ENCODE results near the gene SEMA5A. TPM values are rescaled to one million over a fixed set of nuclear protein-coding genes. Genes with fewer than 3 reads are reported as not detected.

SEMA5A gene
- polyA plus RNA-seq, 1 of the 3 experiments (the other 2 are of a cell fraction): 0.58 TPM

DNA sequence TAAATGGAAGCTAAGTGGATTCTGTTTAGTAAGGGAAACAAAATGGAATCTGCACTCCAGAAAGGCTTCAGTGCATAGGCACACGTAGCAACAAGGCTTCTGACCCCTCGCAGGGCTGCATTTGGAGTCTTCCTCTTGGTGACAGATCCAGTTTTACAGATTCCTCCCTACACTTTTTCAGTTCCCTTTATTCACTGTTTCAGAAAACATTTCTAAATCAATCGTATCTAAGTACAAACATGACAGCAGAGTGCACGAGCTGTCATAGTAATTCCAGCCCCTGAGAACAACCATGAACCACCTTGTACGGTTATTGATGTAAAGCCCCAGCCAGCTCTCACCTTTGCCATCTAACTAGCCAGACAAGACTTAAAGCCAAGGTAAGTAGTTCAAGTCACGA lies 491.6 kb downstream of the SEMA5A start:
- TF ChIP-seq, protein P1, sequence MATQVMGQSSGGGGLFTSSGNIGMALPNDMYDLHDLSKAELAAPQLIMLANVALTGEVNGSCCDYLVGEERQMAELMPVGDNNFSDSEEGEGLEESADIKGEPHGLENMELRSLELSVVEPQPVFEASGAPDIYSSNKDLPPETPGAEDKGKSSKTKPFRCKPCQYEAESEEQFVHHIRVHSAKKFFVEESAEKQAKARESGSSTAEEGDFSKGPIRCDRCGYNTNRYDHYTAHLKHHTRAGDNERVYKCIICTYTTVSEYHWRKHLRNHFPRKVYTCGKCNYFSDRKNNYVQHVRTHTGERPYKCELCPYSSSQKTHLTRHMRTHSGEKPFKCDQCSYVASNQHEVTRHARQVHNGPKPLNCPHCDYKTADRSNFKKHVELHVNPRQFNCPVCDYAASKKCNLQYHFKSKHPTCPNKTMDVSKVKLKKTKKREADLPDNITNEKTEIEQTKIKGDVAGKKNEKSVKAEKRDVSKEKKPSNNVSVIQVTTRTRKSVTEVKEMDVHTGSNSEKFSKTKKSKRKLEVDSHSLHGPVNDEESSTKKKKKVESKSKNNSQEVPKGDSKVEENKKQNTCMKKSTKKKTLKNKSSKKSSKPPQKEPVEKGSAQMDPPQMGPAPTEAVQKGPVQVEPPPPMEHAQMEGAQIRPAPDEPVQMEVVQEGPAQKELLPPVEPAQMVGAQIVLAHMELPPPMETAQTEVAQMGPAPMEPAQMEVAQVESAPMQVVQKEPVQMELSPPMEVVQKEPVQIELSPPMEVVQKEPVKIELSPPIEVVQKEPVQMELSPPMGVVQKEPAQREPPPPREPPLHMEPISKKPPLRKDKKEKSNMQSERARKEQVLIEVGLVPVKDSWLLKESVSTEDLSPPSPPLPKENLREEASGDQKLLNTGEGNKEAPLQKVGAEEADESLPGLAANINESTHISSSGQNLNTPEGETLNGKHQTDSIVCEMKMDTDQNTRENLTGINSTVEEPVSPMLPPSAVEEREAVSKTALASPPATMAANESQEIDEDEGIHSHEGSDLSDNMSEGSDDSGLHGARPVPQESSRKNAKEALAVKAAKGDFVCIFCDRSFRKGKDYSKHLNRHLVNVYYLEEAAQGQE (IDR thresholded peaks at IDR 0.05; ENCODE audit: low read depth, low read length): no peak
- TF ChIP-seq IRF3 (IDR thresholded peaks at IDR 0.05; ENCODE audit: low read depth, low read length) (no peak), RCOR1 (IDR thresholded peaks at IDR 0.05; ENCODE audit: low read length) (no peak), NRF1 (IDR thresholded peaks at IDR 0.05; ENCODE audit: low read depth, low read length) (no peak), YY1 (IDR thresholded peaks at IDR 0.05; ENCODE audit: low read depth) (no peak)
- TF ChIP-seq, protein P2, sequence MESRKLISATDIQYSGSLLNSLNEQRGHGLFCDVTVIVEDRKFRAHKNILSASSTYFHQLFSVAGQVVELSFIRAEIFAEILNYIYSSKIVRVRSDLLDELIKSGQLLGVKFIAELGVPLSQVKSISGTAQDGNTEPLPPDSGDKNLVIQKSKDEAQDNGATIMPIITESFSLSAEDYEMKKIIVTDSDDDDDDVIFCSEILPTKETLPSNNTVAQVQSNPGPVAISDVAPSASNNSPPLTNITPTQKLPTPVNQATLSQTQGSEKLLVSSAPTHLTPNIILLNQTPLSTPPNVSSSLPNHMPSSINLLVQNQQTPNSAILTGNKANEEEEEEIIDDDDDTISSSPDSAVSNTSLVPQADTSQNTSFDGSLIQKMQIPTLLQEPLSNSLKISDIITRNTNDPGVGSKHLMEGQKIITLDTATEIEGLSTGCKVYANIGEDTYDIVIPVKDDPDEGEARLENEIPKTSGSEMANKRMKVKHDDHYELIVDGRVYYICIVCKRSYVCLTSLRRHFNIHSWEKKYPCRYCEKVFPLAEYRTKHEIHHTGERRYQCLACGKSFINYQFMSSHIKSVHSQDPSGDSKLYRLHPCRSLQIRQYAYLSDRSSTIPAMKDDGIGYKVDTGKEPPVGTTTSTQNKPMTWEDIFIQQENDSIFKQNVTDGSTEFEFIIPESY (IDR thresholded peaks at IDR 0.05; ENCODE audit: borderline replicate concordance, low read depth): no peak
- Histone ChIP-seq H3K9ac (no peak overlapping the region), H3K27ac (ENCODE audit: low read depth in 2 of 2, low read length in 1 of 2) (no peak overlapping the region), H3K4me3 (ENCODE audit: low read depth in 2 of 2, low read length in 1 of 2) (no peak overlapping the region), H3K4me1 (ENCODE audit: control insufficient read depth in 1 of 2, insufficient read depth in 2 of 2, low read depth in 1 of 2, low read length in 1 of 2) (peaks cover 2 to 18% of the 10 kb centered on the region in 2 experiments; a peak in 3 of 4 replicates), H3K4me2 (no peak overlapping the region), H3K36me3 (replicated peaks in 1 of 2; ENCODE audit: control insufficient read depth in 1 of 2, insufficient read depth in 2 of 2, low read length in 1 of 2) (no peaks in the 10 kb centered on the region), H3K9me3 (no peaks in the 10 kb centered on the region), H4K20me1 (ENCODE audit: insufficient read depth) (no peaks in the 10 kb centered on the region), H2AFZ (ENCODE audit: low read depth) (no peak overlapping the region), H3K27me3 (ENCODE audit: insufficient read depth) (no peaks in the 10 kb centered on the region), H3K79me2 (ENCODE audit: insufficient read depth) (no peaks in the 10 kb centered on the region), H3K9me2 (no peaks in the 10 kb centered on the region), H3F3A (replicated peaks; ENCODE audit: insufficient read depth) (peaks cover 8% of the 10 kb centered on the region)
- POLR2A ChIA-PET: no interaction called here
- CTCF ChIA-PET: no interaction called here
- no peak for DNase-seq
- 67% methylated on average over 6 of the region's 6 CpGs for WGBS (ENCODE audit: low lambda C conversion rate)

DNA sequence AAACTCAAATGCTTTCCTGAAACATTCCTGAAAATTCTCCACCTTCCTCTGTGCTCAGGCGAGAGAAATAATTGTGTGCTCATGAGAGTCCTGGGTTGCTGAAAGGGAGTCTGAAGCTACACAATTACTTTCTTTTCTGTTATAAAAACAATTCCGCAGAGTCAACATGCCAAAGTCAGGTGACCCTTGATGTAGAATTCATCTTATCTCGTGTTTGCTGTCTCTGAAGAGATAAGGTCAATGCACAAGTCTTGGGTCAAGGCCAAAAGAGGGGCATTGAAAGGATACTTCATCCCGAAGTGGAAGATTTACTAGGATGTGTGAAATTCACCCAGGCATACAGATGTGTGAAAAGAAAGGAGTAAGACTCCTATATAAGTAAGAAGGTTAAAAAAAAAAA lies 493.5 kb downstream of the SEMA5A start:
- Histone ChIP-seq H4K20me1 (ENCODE audit: insufficient read depth) (no peaks in the 10 kb centered on the region), H3K4me2 (no peak overlapping the region), H3K9ac (no peak overlapping the region), H3K27ac (ENCODE audit: low read depth in 2 of 2, low read length in 1 of 2) (no peak overlapping the region), H2AFZ (ENCODE audit: low read depth) (no peak overlapping the region), H3K9me2 (no peaks in the 10 kb centered on the region), H3K27me3 (ENCODE audit: insufficient read depth) (no peaks in the 10 kb centered on the region), H3F3A (replicated peaks; ENCODE audit: insufficient read depth) (peaks cover 11% of the 10 kb centered on the region), H3K36me3 (replicated peaks in 1 of 2; ENCODE audit: control insufficient read depth in 1 of 2, insufficient read depth in 2 of 2, low read length in 1 of 2) (no peaks in the 10 kb centered on the region), H3K9me3 (no peaks in the 10 kb centered on the region), H3K4me3 (ENCODE audit: low read depth in 2 of 2, low read length in 1 of 2) (no peak overlapping the region), H3K79me2 (ENCODE audit: insufficient read depth) (no peaks in the 10 kb centered on the region), H3K4me1 (ENCODE audit: control insufficient read depth in 1 of 2, insufficient read depth in 2 of 2, low read depth in 1 of 2, low read length in 1 of 2) (peaks cover 2 to 17% of the 10 kb centered on the region in 2 experiments; a peak in 3 of 4 replicates)
- DNase-seq: no peak
- ChIA-PET POLR2A (no interaction called here), CTCF (interaction anchor here (1.5 kb wide), 1 partner anchor 15 kb away, joined by 3 read pairs; no protein-coding TSS in a partner anchor)
- 78% methylated on average over 4 of the region's 4 CpGs for WGBS (ENCODE audit: low lambda C conversion rate)
- TF ChIP-seq IRF3 (IDR thresholded peaks at IDR 0.05; ENCODE audit: low read depth, low read length): no peak
- TF ChIP-seq NFIC (IDR thresholded peaks at IDR 0.05; ENCODE audit: borderline replicate concordance): no peak
- TF ChIP-seq RFX5 (IDR thresholded peaks at IDR 0.05; ENCODE audit: low read length): no peak
- TF ChIP-seq SIN3A (IDR thresholded peaks at IDR 0.05; ENCODE audit: borderline replicate concordance, low read depth, low read length): no peak
- TF ChIP-seq, protein P1 (IDR thresholded peaks at IDR 0.05; ENCODE audit: low read depth, low read length): no peak
- no peak for TF ChIP-seq GATA2 (CRISPR knock-in tag; IDR thresholded peaks at IDR 0.05)
- TF ChIP-seq EZH2phosphoT487 (IDR thresholded peaks at IDR 0.05; ENCODE audit: borderline replicate concordance, low read depth): no peak
